ENCODE results near the gene NNAT. TPM values are rescaled to one million over a fixed set of nuclear protein-coding genes. Genes with fewer than 3 reads are reported as not detected.

NNAT gene
- total and polyA plus RNA-seq, 2 donors (not counting 1 experiment from before 2014, with no cell fraction given), result not detected

DNA sequence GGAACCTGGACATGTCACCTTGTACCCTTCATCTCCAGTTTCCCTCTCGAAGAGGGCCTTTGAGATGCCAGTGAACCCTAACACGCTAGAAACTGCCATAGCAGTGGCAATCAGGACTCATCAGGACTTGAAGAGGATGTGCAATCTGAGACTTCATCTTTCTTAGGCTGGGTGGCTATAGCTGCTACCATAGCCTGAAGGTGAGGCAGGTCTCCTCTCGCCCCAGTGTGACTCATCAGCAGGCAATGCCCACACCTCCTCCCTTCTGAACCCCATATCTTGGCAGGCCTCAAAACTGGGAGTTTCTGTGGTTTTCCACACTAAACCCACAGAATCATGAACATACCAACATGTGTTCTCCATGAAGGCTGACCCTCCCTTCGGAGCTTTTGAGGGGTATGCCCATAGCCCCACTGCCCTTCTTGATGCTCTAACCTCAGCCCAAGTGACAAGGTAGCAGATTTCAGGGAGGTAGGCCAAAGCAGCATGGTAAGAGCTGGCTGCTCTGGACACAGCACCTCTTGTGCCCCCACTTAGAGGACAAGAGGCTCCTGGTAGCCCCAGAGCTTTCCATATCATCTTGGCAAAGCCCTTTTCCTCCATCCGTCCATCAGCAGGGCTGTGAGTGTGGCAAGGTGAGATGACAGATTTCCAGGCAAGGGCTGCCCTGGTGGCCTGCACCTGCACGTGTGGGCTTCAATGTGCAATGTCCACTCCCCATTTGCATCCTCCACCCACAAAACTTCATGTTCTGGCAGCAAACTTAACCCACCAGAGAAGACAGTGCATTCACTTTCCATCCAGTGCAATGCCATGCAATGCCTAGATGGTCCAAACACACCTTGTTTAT, 4.0 kb downstream of the NNAT start:
- Mint-ChIP-seq H3K4me3 (peak overlapping the region; percentile 89), H3K9me3 (ENCODE audit: insufficient read depth) (no peaks in the 10 kb centered on the region), H3K4me1 (peaks cover 63% of the 10 kb centered on the region), H3K27ac (peak overlapping the region; percentile 100), H3K27me3 (no peaks in the 10 kb centered on the region)
- H3K4me3 ChIP-seq (ENCODE audit: control extremely low read depth in 1 of 5, extremely low read depth in 1 of 5, insufficient read depth in 1 of 5, low read depth in 2 of 5, low read length in 4 of 5), result peak overlapping the region in 1 of 5 experiments; percentile 96
- peak overlapping the region; percentile 96 for H3K4me2 ChIP-seq (replicated peaks; ENCODE audit: low read depth, low read length, poor library complexity, severe bottlenecking)
- intact Hi-C loops (cut with micrococcal nuclease), result loop anchor here (5.0 to 10.0 kb wide), 2 partner anchors 170 to 518 kb away; partner anchors contain the start of gene CTNNBL1
- ChIA-PET POLR2A (no interaction called here), CTCF (interaction anchor here (0.7 to 1.5 kb wide), 2 partner anchors 10 to 255 kb away, joined by 3 to 5 read pairs; no protein-coding TSS in a partner anchor)
- peaks cover 72% of the 10 kb centered on the region for H4K20me1 ChIP-seq (ENCODE audit: control insufficient read depth, insufficient read depth, low read length, poor library complexity, severe bottlenecking)
- peaks cover 89% of the 10 kb centered on the region for H3K79me2 ChIP-seq (ENCODE audit: control insufficient read depth, insufficient read depth, low read length)
- no peak for TF ChIP-seq EZH2 (IDR thresholded peaks at IDR 0.05; ENCODE audit: borderline replicate concordance, insufficient read depth, low read depth, low read length, poor library complexity, severe bottlenecking)
- TF ChIP-seq, protein P1, sequence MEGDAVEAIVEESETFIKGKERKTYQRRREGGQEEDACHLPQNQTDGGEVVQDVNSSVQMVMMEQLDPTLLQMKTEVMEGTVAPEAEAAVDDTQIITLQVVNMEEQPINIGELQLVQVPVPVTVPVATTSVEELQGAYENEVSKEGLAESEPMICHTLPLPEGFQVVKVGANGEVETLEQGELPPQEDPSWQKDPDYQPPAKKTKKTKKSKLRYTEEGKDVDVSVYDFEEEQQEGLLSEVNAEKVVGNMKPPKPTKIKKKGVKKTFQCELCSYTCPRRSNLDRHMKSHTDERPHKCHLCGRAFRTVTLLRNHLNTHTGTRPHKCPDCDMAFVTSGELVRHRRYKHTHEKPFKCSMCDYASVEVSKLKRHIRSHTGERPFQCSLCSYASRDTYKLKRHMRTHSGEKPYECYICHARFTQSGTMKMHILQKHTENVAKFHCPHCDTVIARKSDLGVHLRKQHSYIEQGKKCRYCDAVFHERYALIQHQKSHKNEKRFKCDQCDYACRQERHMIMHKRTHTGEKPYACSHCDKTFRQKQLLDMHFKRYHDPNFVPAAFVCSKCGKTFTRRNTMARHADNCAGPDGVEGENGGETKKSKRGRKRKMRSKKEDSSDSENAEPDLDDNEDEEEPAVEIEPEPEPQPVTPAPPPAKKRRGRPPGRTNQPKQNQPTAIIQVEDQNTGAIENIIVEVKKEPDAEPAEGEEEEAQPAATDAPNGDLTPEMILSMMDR (IDR thresholded peaks at IDR 0.05), result no peak
- peaks cover 0 to 8% of the 10 kb centered on the region in 2 experiments for H3K36me3 ChIP-seq (replicated peaks in 1 of 2; ENCODE audit: control extremely low read depth in 1 of 2, control insufficient read depth in 1 of 2, extremely low read depth in 1 of 2, insufficient read depth in 2 of 2, low read length in 1 of 2)
- ATAC-seq (ENCODE audit: low read depth), result no peak
- H3K4me1 ChIP-seq (ENCODE audit: control insufficient read depth in 2 of 2, insufficient read depth in 2 of 2, low read length in 2 of 2), result peaks cover 43 to 52% of the 10 kb centered on the region in 2 donors
- H3K9ac ChIP-seq (ENCODE audit: low read length), result peak overlapping the region; percentile 97
- no peak overlapping the region for H2AFZ ChIP-seq (ENCODE audit: insufficient read depth, low read depth, low read length, poor library complexity, severe bottlenecking)
- WGBS (ENCODE audit: insufficient coverage), result 71% methylated on average over 4 of the region's 6 CpGs
- peaks cover 0 to 9% (median 0%) of the 10 kb centered on the region in 3 donors for H3K9me3 ChIP-seq (ENCODE audit: control extremely low read depth in 1 of 3, control insufficient read depth in 2 of 3, insufficient read depth in 1 of 3, low read length in 2 of 3)
- H3K27ac ChIP-seq (ENCODE audit: low read length in 2 of 2), result no peak overlapping the region
- no peak for DNase-seq
- H3K27me3 ChIP-seq (replicated peaks in 1 of 4; ENCODE audit: control extremely low read depth in 1 of 4, control insufficient read depth in 3 of 4, insufficient read depth in 4 of 4, low read length in 3 of 4), result no peaks in the 10 kb centered on the region

DNA sequence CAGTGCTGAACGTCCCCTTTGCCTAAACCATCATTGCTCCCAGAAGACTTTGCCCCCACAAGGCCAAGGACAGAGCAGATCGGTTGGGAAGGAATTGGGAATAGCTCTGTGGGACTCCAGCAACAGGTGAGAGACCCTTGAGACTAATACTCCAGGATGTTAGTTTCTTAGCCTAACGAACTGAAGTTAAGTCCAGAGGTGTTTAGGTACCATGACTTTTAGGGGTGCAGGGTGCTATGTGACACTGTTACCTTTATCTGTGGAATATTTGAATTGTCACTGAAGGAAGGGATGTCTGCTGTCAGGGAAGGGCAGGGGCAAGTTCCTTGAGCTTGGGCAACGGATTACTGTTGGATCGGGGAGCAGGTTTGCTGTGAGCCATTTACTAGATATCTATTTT, 4.8 kb downstream of the NNAT start:
- peaks cover 0 to 8% (median 0%) of the 10 kb centered on the region in 3 donors for H3K9me3 ChIP-seq (ENCODE audit: control extremely low read depth in 1 of 3, control insufficient read depth in 2 of 3, insufficient read depth in 1 of 3, low read length in 2 of 3)
- Mint-ChIP-seq H3K9me3 (ENCODE audit: insufficient read depth) (no peaks in the 10 kb centered on the region), H3K27me3 (no peaks in the 10 kb centered on the region), H3K4me3 (peak overlapping the region; percentile 89), H3K27ac (peak overlapping the region; percentile 100), H3K4me1 (peaks cover 56% of the 10 kb centered on the region)
- H3K4me2 ChIP-seq (replicated peaks; ENCODE audit: low read depth, low read length, poor library complexity, severe bottlenecking), result peak overlapping the region; percentile 96
- H2AFZ ChIP-seq (ENCODE audit: insufficient read depth, low read depth, low read length, poor library complexity, severe bottlenecking), result no peak overlapping the region
- ChIA-PET CTCF (interaction anchor here (0.6 to 1.5 kb wide), 4 partner anchors 9 to 330 kb away, joined by 3 to 5 read pairs (median 4); no protein-coding TSS in a partner anchor), POLR2A (no interaction called here)
- WGBS (ENCODE audit: insufficient coverage), result 72% methylated on average over 2 of the region's 5 CpGs
- H3K27ac ChIP-seq (ENCODE audit: low read length in 2 of 2), result peak overlapping the region; percentile 32 to 44
- intact Hi-C loops (cut with micrococcal nuclease), result loop anchor here (1.0 to 10.0 kb wide), 5 partner anchors 8 to 519 kb away; partner anchors contain the start of gene CTNNBL1
- no peak for TF ChIP-seq EZH2 (IDR thresholded peaks at IDR 0.05; ENCODE audit: borderline replicate concordance, insufficient read depth, low read depth, low read length, poor library complexity, severe bottlenecking)
- TF ChIP-seq, protein P1 (IDR thresholded peaks at IDR 0.05), result no peak
- no peaks in the 10 kb centered on the region for H3K27me3 ChIP-seq (replicated peaks in 1 of 4; ENCODE audit: control extremely low read depth in 1 of 4, control insufficient read depth in 3 of 4, insufficient read depth in 4 of 4, low read length in 3 of 4)
- H3K4me1 ChIP-seq (ENCODE audit: control insufficient read depth in 2 of 2, insufficient read depth in 2 of 2, low read length in 2 of 2), result peaks cover 43 to 48% of the 10 kb centered on the region in 2 donors
- peaks cover 0 to 8% of the 10 kb centered on the region in 2 experiments for H3K36me3 ChIP-seq (replicated peaks in 1 of 2; ENCODE audit: control extremely low read depth in 1 of 2, control insufficient read depth in 1 of 2, extremely low read depth in 1 of 2, insufficient read depth in 2 of 2, low read length in 1 of 2)
- DNase-seq, result no peak
- H3K9ac ChIP-seq (ENCODE audit: low read length), result peak overlapping the region; percentile 97
- H3K79me2 ChIP-seq (ENCODE audit: control insufficient read depth, insufficient read depth, low read length), result peaks cover 82% of the 10 kb centered on the region
- ATAC-seq (ENCODE audit: low read depth), result no peak
- H3K4me3 ChIP-seq (ENCODE audit: control extremely low read depth in 1 of 5, extremely low read depth in 1 of 5, insufficient read depth in 1 of 5, low read depth in 2 of 5, low read length in 4 of 5), result peak overlapping the region in 4 of 5 experiments; percentile 91 to 99 (median 98)
- H4K20me1 ChIP-seq (ENCODE audit: control insufficient read depth, insufficient read depth, low read length, poor library complexity, severe bottlenecking), result peaks cover 65% of the 10 kb centered on the region

Measured in B cell (primary cell).